GM19193 (cell line): Measurements from ENCODE around the gene SETBP1.

Experiments
- POLR2A ChIP-seq: IDR thresholded peaks from 4 replicates; pipeline ENCODE4 v1.6.1; 2011; ENCODE audit not compliant: insufficient read depth, insufficient read length; ENCODE audit errors: extremely low read depth

SETBP1 gene

DNA sequence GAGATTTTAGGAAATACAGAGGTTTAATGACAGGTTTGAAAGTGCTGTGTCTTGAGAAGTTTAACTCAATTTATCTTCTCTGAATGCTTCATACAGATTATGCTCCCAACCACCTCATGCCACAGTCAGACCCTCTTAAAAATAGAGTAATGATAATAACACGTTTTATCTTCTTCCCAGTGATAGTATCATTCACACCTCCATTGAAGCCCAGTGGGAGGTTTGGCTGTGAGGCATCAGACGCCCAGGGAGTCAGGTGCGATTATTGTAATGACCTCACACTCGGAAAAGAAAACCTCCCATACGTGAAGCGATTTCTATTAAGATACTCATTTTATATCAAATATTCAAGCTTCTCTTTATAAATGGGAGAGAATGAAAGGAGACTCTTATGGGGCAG is 366.3 kb downstream of the SETBP1 start:
- no peak for TF ChIP-seq POLR2A

DNA sequence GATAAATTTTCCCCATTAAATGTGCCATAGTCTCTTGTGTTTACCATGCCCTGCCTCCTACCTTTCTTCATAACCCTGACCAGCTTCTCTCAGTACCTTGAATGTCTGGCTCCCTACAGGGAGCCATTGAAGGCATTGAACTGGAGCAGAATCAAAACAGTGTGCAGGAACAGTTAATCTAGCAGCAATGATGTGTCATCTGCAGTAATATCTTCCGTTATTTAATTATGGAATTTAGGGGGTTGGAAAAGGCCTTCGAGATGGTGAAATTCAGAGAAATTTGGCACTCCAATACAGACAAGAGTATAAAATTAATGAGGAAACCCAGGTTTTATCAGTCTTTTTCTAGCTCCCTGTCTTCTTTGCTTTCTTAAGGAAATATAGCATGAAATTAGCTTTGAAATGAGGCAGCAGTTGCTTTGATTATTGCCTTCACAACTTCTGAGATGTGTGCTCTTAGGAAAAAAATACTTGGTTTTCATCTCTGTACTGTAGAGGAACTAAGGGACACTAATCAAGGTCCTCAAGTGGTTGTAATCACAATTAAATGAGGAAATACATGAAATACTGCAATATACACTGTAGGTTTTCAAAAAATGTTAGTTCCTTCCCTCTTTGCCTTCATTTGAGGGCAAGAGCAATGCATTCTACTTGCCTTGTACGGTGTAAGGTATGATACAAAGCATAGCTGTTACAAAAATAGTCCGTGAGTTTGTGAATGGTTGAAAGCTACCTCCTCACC is 369.1 kb downstream of the SETBP1 start:
- no peak for TF ChIP-seq POLR2A

DNA sequence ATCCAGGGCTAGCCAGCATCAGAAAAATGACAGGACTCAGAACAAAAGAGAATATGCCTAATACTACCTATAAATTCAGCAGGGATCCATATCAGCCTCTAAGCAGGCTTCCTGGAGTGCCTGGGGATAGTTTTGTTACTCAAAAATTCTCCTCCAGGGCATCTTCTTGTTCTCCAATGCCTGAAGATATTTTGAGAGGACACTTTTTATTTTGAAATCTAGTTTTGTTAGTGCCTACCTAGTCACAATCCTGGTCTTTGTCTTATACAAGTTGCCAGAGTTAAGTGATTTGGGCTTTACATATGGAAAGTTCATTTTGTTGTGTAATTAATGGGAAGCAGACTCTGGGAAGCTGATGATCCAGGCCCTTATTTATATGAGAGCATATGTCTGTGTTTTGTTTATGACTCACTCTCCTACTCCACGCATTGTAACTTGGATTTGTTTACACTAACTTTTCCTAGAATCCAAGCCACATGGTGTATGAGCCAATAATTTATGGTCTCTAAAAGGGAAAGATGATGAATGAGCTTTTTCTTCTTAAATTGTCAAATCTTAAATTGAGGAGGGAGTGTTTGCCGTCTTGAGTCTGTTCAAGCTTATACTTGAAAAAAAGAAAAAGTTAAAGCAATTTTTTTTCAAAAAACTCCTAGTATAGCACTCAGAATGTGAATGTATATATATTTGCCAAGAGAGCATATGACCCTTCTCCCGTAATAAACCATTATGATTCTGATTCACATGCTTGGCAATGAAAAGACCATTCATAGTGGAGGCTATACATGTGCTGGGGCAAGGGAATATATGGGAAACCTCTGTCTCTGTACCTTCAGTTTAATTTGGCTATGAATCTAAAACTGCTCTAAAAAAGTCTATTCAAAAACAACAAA is 370.3 kb downstream of the SETBP1 start:
- TF ChIP-seq POLR2A = no peak

DNA sequence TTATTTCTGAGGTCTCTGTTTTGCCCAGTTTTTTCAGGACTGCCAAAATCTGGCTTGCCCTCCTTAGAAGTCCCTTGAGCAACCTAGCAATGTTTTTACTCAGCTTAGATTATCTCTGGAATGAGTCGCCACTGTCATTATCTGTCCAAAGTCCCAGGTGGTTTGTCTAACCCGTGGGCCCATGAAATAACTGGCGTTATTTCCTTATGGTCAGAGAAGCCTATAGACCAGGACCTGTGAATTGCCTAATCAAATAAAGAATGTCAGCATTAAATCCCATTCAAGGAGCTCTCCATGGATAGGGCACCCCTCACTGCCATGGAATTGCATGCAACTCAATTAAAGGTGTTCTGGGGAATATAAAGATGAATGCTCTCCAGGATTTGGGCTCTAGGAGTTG is 373.9 kb downstream of the SETBP1 start:
- no peak for TF ChIP-seq POLR2A

DNA sequence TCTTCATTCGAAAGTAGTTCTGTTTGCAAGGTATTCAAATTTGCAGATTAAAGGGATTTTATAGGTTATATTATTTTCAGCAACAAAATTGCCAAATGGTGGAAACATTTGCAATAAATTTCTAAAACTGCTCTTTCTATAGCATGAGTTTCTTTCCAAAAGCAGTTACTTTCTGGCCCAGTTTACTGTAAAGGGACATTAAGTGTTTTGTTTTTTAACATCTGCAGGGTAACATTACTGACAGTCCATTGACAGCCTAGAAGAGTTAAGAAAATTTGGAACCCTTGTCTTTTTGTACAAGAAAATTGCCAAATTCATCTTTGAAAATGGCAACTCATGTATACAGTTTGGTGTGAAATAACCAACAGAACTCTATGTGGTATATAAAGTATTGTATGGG is 375.1 kb downstream of the SETBP1 start:
- no peak for TF ChIP-seq POLR2A

DNA sequence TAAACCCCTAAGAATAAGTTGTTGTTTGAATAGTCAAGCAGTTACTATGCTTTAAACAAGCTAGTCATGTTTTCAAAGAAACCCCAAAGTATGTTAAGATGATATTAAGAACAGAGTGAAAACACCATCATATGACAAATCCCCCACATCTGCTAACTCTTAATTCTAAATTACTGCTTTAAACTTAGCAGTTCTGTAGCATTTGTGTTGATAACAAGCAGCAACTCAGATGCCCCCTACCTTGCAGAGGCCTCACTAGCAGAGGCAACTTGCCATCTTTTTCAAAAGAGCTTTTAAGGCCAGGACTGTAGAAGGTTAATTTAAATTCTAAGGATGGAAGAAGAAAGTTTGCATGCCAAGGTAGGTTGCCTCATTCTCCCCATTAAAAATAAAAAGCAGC is 376.2 kb downstream of the SETBP1 start:
- TF ChIP-seq POLR2A = no peak

DNA sequence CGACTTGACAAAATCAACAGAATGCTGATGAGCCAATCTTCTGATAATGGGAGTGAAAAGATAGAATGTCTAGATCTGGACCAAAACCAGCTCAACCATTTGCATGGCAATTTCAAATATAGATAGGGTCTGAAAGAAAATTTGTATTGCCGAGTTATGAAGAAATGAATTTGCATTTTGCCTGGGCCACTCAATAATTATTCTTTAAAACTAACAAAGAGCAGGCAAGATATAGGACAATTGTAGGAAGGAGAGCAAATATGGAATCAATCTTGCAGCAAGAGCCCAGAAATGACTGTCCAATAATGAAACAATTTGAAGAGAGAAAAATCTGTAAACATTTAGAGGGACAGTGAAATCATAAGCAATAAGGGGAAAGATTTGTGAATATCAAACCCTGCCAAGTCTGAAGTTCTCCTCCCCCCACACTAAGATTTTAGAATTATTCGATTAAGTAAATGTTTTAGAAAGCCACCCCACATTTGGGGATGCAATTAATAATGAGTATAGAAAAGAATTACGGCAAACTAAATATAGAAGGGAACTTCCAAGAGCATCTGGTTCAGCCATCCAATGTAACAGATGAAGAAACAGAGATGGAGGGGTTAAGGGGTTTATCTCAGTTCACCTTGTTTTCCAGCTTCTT is 377.4 kb downstream of the SETBP1 start:
- TF ChIP-seq POLR2A = no peak

DNA sequence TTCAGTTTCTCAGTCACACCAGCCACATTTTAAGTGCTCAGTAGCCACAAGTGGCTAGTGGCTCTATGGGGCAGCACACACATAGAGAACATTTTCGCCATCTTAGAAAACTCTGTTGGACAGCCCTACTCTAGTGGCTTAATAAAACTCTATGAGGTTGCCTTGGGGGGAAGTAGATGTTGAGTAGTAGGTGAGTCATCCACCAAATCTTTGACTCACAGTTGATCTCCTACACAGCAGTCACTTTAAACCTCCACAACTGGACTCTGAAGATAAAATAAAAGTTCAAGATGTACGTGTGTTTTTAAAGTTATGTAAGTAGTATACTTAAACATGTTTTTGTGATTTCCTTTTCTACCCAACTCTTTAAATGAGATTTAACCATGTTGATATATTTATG is 379.0 kb downstream of the SETBP1 start:
- TF ChIP-seq POLR2A = no peak

DNA sequence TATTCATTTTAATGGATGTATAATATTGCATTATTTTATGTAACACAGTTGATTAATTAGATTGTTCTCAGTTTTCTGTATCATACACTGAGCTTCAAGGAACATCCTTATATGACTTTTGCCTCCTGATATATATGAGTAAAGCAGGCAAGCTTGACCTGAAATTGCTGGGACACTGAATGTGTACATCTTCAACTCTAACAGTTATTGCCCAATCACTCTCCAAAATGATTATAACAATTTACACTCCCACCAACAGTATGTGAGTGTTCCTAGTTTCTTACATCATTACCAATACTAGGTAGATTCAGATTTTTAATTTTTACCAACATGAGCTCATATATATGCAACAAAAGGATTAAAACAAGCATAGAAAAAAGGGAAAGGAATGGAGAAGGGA is 379.4 kb downstream of the SETBP1 start:
- no peak for TF ChIP-seq POLR2A

DNA sequence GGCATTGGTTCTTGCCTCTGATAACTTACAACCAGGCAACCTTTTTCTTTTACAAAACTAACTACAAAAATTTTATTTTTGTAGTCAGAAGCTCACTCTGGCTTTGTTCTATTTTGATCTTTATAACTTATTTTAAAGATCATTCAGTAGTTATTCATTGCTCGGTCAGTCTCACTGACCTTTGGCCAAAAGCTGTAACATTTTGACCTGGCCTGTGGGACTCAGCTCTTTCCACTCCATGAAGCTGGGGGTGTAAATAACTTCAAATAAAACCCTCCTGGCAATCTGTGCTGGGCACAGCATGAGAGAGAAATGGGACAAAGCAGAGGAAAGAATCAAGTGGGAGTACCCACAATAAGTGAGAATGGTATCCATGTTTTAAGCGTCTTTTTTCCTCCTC is 380.7 kb downstream of the SETBP1 start:
- TF ChIP-seq POLR2A = no peak

DNA sequence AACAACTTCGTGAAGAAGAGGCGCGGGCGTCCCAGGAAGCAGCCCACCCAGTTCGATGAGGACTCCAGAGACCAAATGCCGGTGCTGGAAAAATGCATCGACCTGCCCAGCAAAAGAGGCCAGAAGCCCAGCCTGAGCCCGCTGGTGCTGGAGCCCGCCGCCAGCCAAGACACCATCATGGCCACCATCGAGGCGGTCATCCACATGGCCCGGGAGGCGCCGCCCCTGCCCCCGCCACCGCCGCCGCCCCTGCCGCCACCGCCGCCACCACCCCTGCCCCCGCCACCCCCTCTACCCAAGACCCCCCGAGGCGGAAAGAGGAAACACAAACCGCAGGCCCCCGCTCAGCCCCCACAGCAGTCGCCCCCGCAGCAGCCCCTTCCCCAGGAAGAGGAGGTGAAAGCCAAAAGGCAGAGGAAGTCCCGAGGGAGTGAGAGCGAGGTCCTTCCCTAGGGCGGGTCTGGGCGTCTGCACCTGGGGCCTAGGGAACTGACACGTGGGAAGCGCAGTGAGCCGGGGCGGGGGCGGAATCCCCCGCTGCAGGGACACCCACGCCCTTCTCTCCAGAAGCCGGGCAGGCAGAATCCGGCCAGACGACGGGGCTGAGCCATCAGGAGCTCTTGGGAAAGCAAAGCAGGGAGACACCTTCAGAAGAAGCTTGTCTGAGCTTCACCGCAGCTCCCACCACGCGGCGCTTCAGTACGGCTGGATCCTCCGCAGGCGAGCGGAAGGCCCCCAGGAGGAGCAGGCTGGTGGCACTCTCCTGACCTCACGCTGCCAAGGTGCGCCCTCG is 382.8 kb downstream of the SETBP1 start:
- TF ChIP-seq POLR2A = no peak

DNA sequence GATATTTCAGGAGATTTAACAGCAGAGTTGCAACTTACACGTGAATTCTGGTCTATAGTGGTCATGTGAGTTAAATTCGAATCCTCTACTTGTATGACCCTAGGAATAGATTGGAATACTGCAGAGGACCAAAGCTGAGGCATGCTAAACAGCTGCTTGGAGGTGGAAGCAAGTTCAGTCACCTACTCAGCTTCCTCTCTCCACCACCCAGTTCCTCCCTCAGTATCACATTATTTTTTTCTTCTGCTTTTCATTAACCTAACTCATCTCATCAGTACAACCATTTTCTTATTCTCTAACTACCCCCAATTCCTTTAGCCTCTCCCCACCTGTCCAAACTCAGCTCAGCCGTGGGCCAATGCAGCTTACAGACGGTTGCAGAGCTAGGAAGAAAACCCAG is 385.5 kb downstream of the SETBP1 start:
- no peak for TF ChIP-seq POLR2A

DNA sequence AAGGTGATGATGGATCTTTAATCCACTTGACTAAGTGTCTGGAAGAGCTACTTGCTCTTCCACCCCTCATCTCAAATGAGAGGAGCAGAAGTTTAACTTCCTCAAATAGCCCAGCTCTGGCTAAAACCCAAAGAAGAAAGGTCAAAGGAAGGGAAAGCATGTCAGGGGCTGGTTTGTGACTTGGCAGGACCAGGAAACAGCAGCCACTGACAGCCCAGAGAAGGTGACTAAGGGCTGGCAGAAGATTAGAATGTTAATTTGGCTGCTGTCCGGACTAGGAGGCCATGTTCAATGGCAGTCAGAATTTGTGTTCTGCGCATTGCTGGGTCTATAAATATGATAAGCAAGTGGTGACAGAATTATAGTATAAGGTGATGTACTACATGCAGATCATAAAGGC is 386.2 kb downstream of the SETBP1 start:
- no peak for TF ChIP-seq POLR2A

DNA sequence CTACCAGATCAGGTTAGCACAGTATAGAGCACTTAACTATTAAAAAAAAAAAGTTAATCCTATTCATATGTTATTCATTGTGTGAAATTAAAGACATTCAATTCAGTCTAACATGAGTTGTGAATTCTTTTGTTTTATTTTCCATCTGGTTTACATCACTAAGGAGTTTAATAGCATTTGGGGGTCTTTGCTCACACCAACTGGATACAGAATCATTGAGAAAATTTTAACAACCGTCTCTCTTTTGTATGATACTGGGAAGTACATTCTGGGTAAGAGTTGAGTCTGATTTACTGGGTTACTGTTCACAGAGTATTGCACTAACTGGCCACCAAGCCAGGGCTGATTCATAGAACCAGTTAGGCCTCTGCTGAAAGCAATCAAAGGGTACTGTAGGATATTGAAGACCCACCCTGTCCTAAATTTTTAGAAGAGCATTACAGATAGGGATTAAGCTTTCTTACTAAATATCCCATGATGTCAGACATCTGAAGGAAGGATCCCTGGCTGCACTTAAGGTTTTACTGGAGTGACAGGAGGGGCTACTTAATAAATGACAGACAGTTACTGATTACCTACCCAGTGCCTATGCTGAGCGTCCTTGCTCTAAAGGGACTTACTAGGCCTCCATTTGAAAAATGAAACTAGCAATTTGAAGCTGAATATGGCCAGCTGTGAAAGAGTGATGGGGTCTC is 387.9 kb downstream of the SETBP1 start:
- TF ChIP-seq POLR2A = no peak
